CD8-positive, alpha-beta memory T cell (primary cell): ENCODE data around the gene PLCXD1. TPM values are rescaled to one million over a fixed set of nuclear protein-coding genes. Genes with fewer than 3 reads are reported as not detected.
A peak's percentile ranks its signal among the peaks of the same experiment; 100 is the strongest.
"Not testable (repeated sequence)": the region's sequence is repeated elsewhere in the genome, so short reads cannot be mapped to it uniquely, and the experiment has no call there.

Experiments
- CTCF ChIA-PET: fragments of 350-600 bp; sonication (Branson Sonifier 250); formaldehyde crosslinking; loops from one replicate; lab custom pipeline; 2021; ENCODE audit warnings: antibody characterized with exemption; lab: Charles Lee
- POLR2A ChIA-PET: fragments of 350-600 bp; sonication (Branson Sonifier 250); formaldehyde crosslinking; loops from one replicate; lab custom pipeline; 2021; ENCODE audit warnings: antibody characterized with exemption; lab: Charles Lee
- DNase-seq, 5 donors: peaks; one replicate each; pipeline versions ENCODE4 v3.0.0 to v3.0.0-alpha.2; 2020 to 2022; ENCODE audit warnings: mixed read lengths in 1 of 5
- H3K27ac ChIP-seq: one replicate; pipeline ENCODE4 v1.7.0; 2013; ENCODE audit warnings: low read depth, mild to moderate bottlenecking, low read length, moderate library complexity
- H3K27me3 ChIP-seq: 2 replicates; pipeline ENCODE4 v1.7.0; 2013; ENCODE audit warnings: low read length, mild to moderate bottlenecking; ENCODE audit not compliant: insufficient read depth, poor library complexity, severe bottlenecking
- H3K36me3 ChIP-seq: 2 replicates; pipeline ENCODE4 v1.7.0; 2013; ENCODE audit warnings: mild to moderate bottlenecking, low read length, moderate library complexity; ENCODE audit not compliant: insufficient read depth
- H3K4me1 ChIP-seq: 2 replicates; pipeline ENCODE4 v1.7.0; 2013; ENCODE audit warnings: mild to moderate bottlenecking, low read length, moderate library complexity; ENCODE audit not compliant: insufficient read depth
- H3K4me3 ChIP-seq: 2 replicates; pipeline ENCODE4 v1.7.0; 2013; ENCODE audit warnings: mild to moderate bottlenecking, low read length
- H3K9me3 ChIP-seq: 2 replicates; pipeline ENCODE4 v1.7.0; 2013; ENCODE audit warnings: mild to moderate bottlenecking, low read length
- H3K27ac Mint-ChIP-seq, 8 donors: one replicate each; pipeline ENCODE4 v1.8.0; 2020 to 2021; ENCODE audit warnings: mixed read lengths in 8 of 8, mild to moderate bottlenecking in 6 of 8, inconsistent platforms in 3 of 8, moderate library complexity in 3 of 8
- H3K27me3 Mint-ChIP-seq, 2 donors: one replicate each; pipeline ENCODE4 v1.8.0; 2020 to 2021; ENCODE audit warnings: mixed read lengths in 2 of 2, mild to moderate bottlenecking in 1 of 2, moderate library complexity in 1 of 2
- H3K36me3 Mint-ChIP-seq, 3 donors: one replicate each; pipeline ENCODE4 v1.8.0; 2020 to 2021; ENCODE audit warnings: mixed read lengths in 3 of 3, inconsistent platforms in 1 of 3, mild to moderate bottlenecking in 1 of 3
- H3K4me1 Mint-ChIP-seq, 3 donors: one replicate each; pipeline ENCODE4 v1.8.0; 2020 to 2021; ENCODE audit warnings: mixed read lengths in 3 of 3, inconsistent platforms in 1 of 3, mild to moderate bottlenecking in 1 of 3
- H3K4me3 Mint-ChIP-seq, 7 donors: one replicate each; pipeline ENCODE4 v1.8.0; 2020 to 2021; ENCODE audit warnings: mixed read lengths in 7 of 7, mild to moderate bottlenecking in 6 of 7, moderate library complexity in 4 of 7, inconsistent platforms in 2 of 7
- H3K9me3 Mint-ChIP-seq, 5 donors: one replicate each; pipeline ENCODE4 v1.8.0; 2020 to 2022; ENCODE audit warnings: mixed read lengths in 5 of 5, mild to moderate bottlenecking in 3 of 5, moderate library complexity in 2 of 5, inconsistent platforms in 1 of 5
- polyA plus RNA-seq: library from polyadenylated mRNA; unstranded; fragments of 300-500 nt; fragmentation: Illumina TruSeq; gene quantifications from one replicate; pipeline ENCODE4 v1.2.3, GENCODE V29; 2021
- total RNA-seq, 2 experiments: library from RNA; stranded (reverse); gene quantifications; one replicate each; pipeline ENCODE4 v1.2.3, GENCODE V29; 2021

The PLCXD1 gene
- total and polyA plus RNA-seq, 3 experiments from 2014 or later, result 4.6 to 30.6 (median 28.5) TPM

DNA sequence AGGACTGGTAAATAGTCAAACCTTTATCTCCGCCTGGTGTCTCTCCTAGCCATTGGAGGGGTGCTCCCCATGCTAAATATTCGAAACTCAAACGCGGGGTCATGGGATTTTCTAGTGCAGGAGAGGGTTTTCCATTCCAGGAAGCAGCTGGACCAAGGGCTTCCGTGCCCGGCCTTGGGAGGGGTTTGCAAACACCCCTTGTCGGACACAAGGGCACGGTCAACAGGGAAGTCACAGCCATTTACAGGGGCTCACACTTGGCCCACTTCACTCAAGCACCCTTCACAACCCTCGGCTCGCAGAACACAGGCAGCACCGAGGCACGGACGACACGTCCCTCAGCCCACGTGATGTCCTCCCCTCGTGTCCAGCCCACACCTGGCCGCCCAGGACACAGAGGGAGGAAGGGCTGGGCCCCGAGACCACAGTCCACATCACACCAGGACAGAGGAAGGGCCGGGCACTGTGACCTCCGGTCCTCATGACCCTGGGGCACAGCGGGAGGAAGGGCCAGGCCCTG is 10.3 kb upstream of the PLCXD1 start:
- no peak overlapping the region for H3K4me3 ChIP-seq
- no peaks in the 10 kb centered on the region for H3K36me3 ChIP-seq
- no peak overlapping the region for H3K27ac ChIP-seq
- Mint-ChIP-seq H3K27ac (no peak overlapping the region), H3K4me3 (no peak overlapping the region), H3K27me3 (no peaks in the 10 kb centered on the region), H3K36me3 (no peaks in the 10 kb centered on the region), H3K4me1 (peaks cover 0 to 4% (median 3%) of the 10 kb centered on the region in 3 donors), H3K9me3 (no peaks in the 10 kb centered on the region)
- CTCF ChIA-PET, result no interaction called here
- POLR2A ChIA-PET, result no interaction called here
- no peaks in the 10 kb centered on the region for H3K27me3 ChIP-seq
- H3K4me1 ChIP-seq, result peaks cover 4% of the 10 kb centered on the region
- no peaks in the 10 kb centered on the region for H3K9me3 ChIP-seq
- DNase-seq, result no peak

- Histone ChIP-seq H3K4me1 (peaks cover 5% of the 10 kb centered on the region), H3K27me3 (no peaks in the 10 kb centered on the region), H3K4me3 (no peak overlapping the region), H3K27ac (no peak overlapping the region), H3K36me3 (no peaks in the 10 kb centered on the region), H3K9me3 (no peaks in the 10 kb centered on the region)
- DNase-seq, result no peak
- H3K27ac Mint-ChIP-seq, result peak overlapping the region in 4 of 8 donors; percentile 15 to 76 (median 40)
- H3K27me3 Mint-ChIP-seq, result no peaks in the 10 kb centered on the region
- peak overlapping the region; percentile 13 to 90 (median 63) for H3K4me3 Mint-ChIP-seq
- ChIA-PET CTCF (no interaction called here), POLR2A (no interaction called here)
- no peaks in the 10 kb centered on the region for H3K36me3 Mint-ChIP-seq
- H3K9me3 Mint-ChIP-seq, result no peaks in the 10 kb centered on the region
- peaks cover 4 to 30% (median 8%) of the 10 kb centered on the region in 3 donors for H3K4me1 Mint-ChIP-seq
Observed at GRCh38 chrX:274904-275475, 6.2 kb upstream of the PLCXD1 start.

- peak overlapping the region; percentile 66 for H3K4me3 ChIP-seq
- H3K4me1 ChIP-seq, result peaks cover 5% of the 10 kb centered on the region
- ChIA-PET CTCF (no interaction called here), POLR2A (no interaction called here)
- peak overlapping the region; percentile 65 for H3K27ac ChIP-seq
- no peaks in the 10 kb centered on the region for H3K27me3 ChIP-seq
- H3K27ac Mint-ChIP-seq, result peak overlapping the region in 2 of 8 donors; percentile 15 to 76
- no peaks in the 10 kb centered on the region for H3K9me3 ChIP-seq
- H3K4me3 Mint-ChIP-seq, result peak overlapping the region; percentile 34 to 90 (median 75)
- H3K36me3 Mint-ChIP-seq, result no peaks in the 10 kb centered on the region
- no peaks in the 10 kb centered on the region for H3K9me3 Mint-ChIP-seq
- no peaks in the 10 kb centered on the region for H3K36me3 ChIP-seq
- peaks cover 4 to 30% (median 8%) of the 10 kb centered on the region in 3 donors for H3K4me1 Mint-ChIP-seq
- DNase-seq, result no peak
- H3K27me3 Mint-ChIP-seq, result no peaks in the 10 kb centered on the region
Observed at GRCh38 chrX:275476-275966, 5.7 kb upstream of the PLCXD1 start.

- CTCF ChIA-PET, result no interaction called here
- peaks cover 4 to 31% (median 8%) of the 10 kb centered on the region in 3 donors for H3K4me1 Mint-ChIP-seq
- Histone ChIP-seq H3K9me3 (no peaks in the 10 kb centered on the region), H3K36me3 (no peaks in the 10 kb centered on the region), H3K27ac (peak overlapping the region; percentile 65), H3K4me3 (peak overlapping the region; percentile 66), H3K4me1 (peaks cover 5% of the 10 kb centered on the region), H3K27me3 (no peaks in the 10 kb centered on the region)
- DNase-seq, result peak; percentile 33 to 61 (median 43)
- H3K36me3 Mint-ChIP-seq, result no peaks in the 10 kb centered on the region
- peak overlapping the region in 2 of 8 donors; percentile 33 to 80 for H3K27ac Mint-ChIP-seq
- no peaks in the 10 kb centered on the region for H3K27me3 Mint-ChIP-seq
- POLR2A ChIA-PET, result no interaction called here
- no peaks in the 10 kb centered on the region for H3K9me3 Mint-ChIP-seq
- peak overlapping the region; percentile 78 to 90 (median 80) for H3K4me3 Mint-ChIP-seq
Observed at GRCh38 chrX:275967-276580, 5.1 kb upstream of the PLCXD1 start.

GRCh38 chrX:276581-277201 is 4.5 kb upstream of the PLCXD1 start:
- Histone ChIP-seq H3K4me3 (peak overlapping the region; percentile 66), H3K27me3 (no peaks in the 10 kb centered on the region), H3K36me3 (no peaks in the 10 kb centered on the region), H3K4me1 (peaks cover 5% of the 10 kb centered on the region), H3K9me3 (no peaks in the 10 kb centered on the region), H3K27ac (peak overlapping the region; percentile 65)
- POLR2A ChIA-PET, result no interaction called here
- Mint-ChIP-seq H3K27ac (peak overlapping the region in 2 of 8 donors; percentile 33 to 80), H3K27me3 (no peaks in the 10 kb centered on the region), H3K4me3 (peak overlapping the region; percentile 78 to 90 (median 80)), H3K36me3 (no peaks in the 10 kb centered on the region), H3K9me3 (no peaks in the 10 kb centered on the region), H3K4me1 (peaks cover 4 to 37% (median 13%) of the 10 kb centered on the region in 3 donors)
- CTCF ChIA-PET, result no interaction called here
- DNase-seq, result no peak

- H3K27ac ChIP-seq, H3K9me3 ChIP-seq, CTCF ChIA-PET, H3K36me3 ChIP-seq, H3K9me3 Mint-ChIP-seq, H3K27ac Mint-ChIP-seq, H3K27me3 ChIP-seq, H3K27me3 Mint-ChIP-seq, H3K4me1 ChIP-seq, DNase-seq, H3K4me3 ChIP-seq, POLR2A ChIA-PET, H3K36me3 Mint-ChIP-seq: not testable (repeated sequence)
- Mint-ChIP-seq H3K4me1 (peaks cover 8 to 53% (median 20%) of the 10 kb centered on the region in 3 donors), H3K4me3 (peak overlapping the region in 5 of 7 donors; percentile 20 to 68 (median 46))
Observed at GRCh38 chrX:279757-280604, 1.2 kb upstream of the PLCXD1 start.

GRCh38 chrX:280722-281121 is 459 bp upstream of the PLCXD1 start:
- H3K9me3 ChIP-seq, H3K9me3 Mint-ChIP-seq, H3K4me3 ChIP-seq, DNase-seq, H3K36me3 ChIP-seq, H3K4me3 Mint-ChIP-seq, H3K27me3 Mint-ChIP-seq, POLR2A ChIA-PET, H3K4me1 ChIP-seq, H3K27ac ChIP-seq, H3K27ac Mint-ChIP-seq, H3K27me3 ChIP-seq, CTCF ChIA-PET: not testable (repeated sequence)
- Mint-ChIP-seq H3K36me3 (peaks cover 0 to 11% (median 2%) of the 10 kb centered on the region in 3 donors), H3K4me1 (peaks cover 8 to 53% (median 21%) of the 10 kb centered on the region in 3 donors)
